Upper lobe of left lung (tissue), 6 donors: ENCODE measurements around the gene ZBTB40. TPM values are rescaled to one million over a fixed set of nuclear protein-coding genes. Genes with fewer than 3 reads are reported as not detected.

Source experiments
- ATAC-seq, 2 donors: fragments of 200-7000 bp; cut with Tn5 transposase; one replicate each; pipeline ENCODE4 v1.9.1; 2022; ENCODE audit warnings: mild to moderate bottlenecking in 2 of 2, moderate library complexity in 2 of 2; ENCODE audit not compliant: low FRiP score in 2 of 2
- DNase-seq, 2 donors: peaks; one replicate each; pipeline ENCODE4 v3.0.0-alpha.2; 2019 to 2020
- H3K27ac ChIP-seq, 4 donors: fragments of 200-600 bp; sonication (generic); one replicate each; pipeline ENCODE4 v1.5.1; 2016 to 2019
- H3K27me3 ChIP-seq, 4 donors: fragments of 200-600 bp; sonication (generic); one replicate each; pipeline ENCODE4 v1.5.1; 2017 to 2019
- H3K36me3 ChIP-seq, 4 donors: fragments of 200-600 bp; sonication (generic); one replicate each; pipeline ENCODE4 v1.5.1; 2016 to 2019
- H3K4me1 ChIP-seq, 4 donors: fragments of 200-600 bp; sonication (generic); one replicate each; pipeline ENCODE4 v1.5.1; 2018 to 2019
- H3K4me3 ChIP-seq, 4 donors: fragments of 200-600 bp; sonication (generic); one replicate each; pipeline ENCODE4 v1.5.1; 2017 to 2019; ENCODE audit warnings: mild to moderate bottlenecking in 2 of 4, moderate library complexity in 1 of 4
- H3K9me3 ChIP-seq, 4 donors: fragments of 200-600 bp; sonication (generic); one replicate each; pipeline ENCODE4 v1.5.1; 2018 to 2019
- CTCF ChIP-seq, 6 experiments: fragments of 450-650 bp in 4 of 6; fragments of 200-600 bp in 2 of 6; sonication (generic) in 2 of 6; IDR thresholded peaks; one replicate each; pipeline ENCODE4 v1.5.1; 2016 to 2019; ENCODE audit warnings: antibody characterized with exemption in 6 of 6
- EP300 ChIP-seq, 4 donors: sonication (generic); formaldehyde crosslinking; IDR thresholded peaks; one replicate each; pipeline ENCODE4 v1.5.1; 2017; ENCODE audit warnings: antibody characterized with exemption in 4 of 4, control low read depth in 2 of 4
- POLR2A ChIP-seq, 4 donors: fragments of 450-650 bp; IDR thresholded peaks; one replicate each; pipeline ENCODE4 v1.5.1; 2016 to 2017; ENCODE audit warnings: antibody characterized with exemption in 4 of 4, mild to moderate bottlenecking in 2 of 4
- POLR2AphosphoS5 ChIP-seq, 2 donors: sonication (generic); formaldehyde crosslinking; IDR thresholded peaks; one replicate each; pipeline ENCODE4 v1.5.1; 2017; ENCODE audit warnings: antibody characterized with exemption in 2 of 2
- WGBS, 2 donors: methylation state at CpG; one replicate each; pipeline ENCODE4 v1.1.5; 2017 to 2018; 5-methylcytosine and 5-hydroxymethylcytosine counted together
- total RNA-seq, 6 donors: library from RNA; depleted of rRNA in 4 of 6; stranded (reverse); fragments of >200 nt in 4 of 6; gene quantifications; one replicate each; pipeline versions ENCODE4 v1.1.0 to v1.2.1, GENCODE V29; 2016 to 2021
- donor health status: DM: no; HTN: no; CAD: no; lungs with moderate emphysema.
- donor health status: DM: no; HTN: yes; CAD: no; lungs with severe emphysema.

ZBTB40 gene
- total RNA-seq, 6 donors from 2014 or later: 18.1 to 62.9 (median 24.1) TPM

DNA sequence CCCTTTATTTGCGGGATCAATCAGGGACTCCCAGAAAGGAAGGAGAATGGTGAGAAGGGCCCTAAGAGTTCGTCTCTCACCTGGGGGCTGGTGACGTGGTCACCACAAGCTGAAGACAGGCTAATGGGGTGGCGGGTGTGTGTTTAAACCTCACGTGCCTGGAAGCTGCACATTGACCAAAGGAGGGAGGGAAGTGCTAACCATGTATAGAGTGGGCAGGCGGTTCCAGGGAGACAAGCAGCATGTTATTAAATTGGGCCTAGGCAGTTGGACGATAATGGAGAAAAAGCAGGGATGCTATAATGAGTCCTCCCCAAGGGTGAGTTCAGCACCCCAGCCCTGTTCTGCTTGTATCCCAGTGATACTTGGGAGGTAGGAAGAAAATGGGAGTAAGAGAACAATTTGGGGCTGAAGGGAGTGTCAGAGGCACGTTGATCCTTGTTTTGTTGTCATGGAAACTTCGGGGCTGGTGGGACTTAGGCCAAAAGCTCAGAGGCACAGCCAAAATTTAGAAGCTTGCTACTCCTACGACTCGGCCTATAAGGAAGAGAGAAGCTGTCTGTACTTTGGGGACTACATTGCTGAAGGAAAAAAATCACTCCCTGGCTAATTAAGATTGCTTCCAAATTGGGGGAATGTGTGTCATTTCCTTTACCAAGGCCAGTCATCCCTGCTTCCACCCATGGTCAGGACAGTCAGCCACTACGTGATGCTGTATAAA is 78.4 kb downstream of the ZBTB40 start:
- peak in 1 of 2 donors; percentile 74 for ATAC-seq
- DNase-seq: no peak

DNA sequence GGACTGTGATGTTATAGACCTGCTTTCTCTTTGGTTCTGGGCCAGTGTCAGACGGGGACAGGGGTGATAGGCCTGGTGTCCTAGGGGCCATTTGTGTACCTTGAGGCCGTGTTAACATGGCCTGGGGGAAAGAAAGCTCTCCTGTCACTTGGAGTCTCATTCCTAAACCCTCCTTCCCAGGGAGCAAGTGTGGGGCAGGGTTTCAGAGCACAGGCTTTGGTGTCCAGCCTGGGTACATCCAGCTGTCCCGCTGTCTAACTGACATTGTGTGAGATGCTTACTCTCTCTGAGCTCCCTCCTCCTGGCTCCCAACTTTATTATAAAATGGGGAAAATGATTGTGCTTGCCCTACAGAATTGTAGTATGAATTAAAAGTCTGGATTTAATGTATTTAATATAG is 79.1 kb downstream of the ZBTB40 start:
- Histone ChIP-seq H3K27me3 (no peaks in the 10 kb centered on the region), H3K4me3 (no peak overlapping the region), H3K4me1 (no peaks in the 10 kb centered on the region), H3K27ac (no peak overlapping the region), H3K36me3 (peaks cover 0 to 39% (median 24%) of the 10 kb centered on the region in 4 donors), H3K9me3 (no peaks in the 10 kb centered on the region)
- WGBS, 2 donors: 70 to 82% methylated on average over 3 of the region's 3 CpGs
- ATAC-seq: peak in 1 of 2 donors; percentile 23
- TF ChIP-seq POLR2AphosphoS5 (IDR thresholded peaks at IDR 0.05) (no peak), POLR2A (IDR thresholded peaks at IDR 0.05) (no peak), EP300 (IDR thresholded peaks at IDR 0.05) (no peak), CTCF (IDR thresholded peaks at IDR 0.05) (no peak)
- DNase-seq: no peak

More for the DNA sequence above, 78.4 kb downstream of the ZBTB40 start:
- WGBS, 2 donors: 76 to 81% methylated on average over 12 of the region's 12 CpGs
- TF ChIP-seq POLR2A (IDR thresholded peaks at IDR 0.05) (no peak), POLR2AphosphoS5 (IDR thresholded peaks at IDR 0.05) (no peak)
- Histone ChIP-seq H3K36me3 (peaks cover 0 to 46% (median 30%) of the 10 kb centered on the region in 4 donors), H3K9me3 (no peaks in the 10 kb centered on the region), H3K4me1 (no peaks in the 10 kb centered on the region), H3K4me3 (no peak overlapping the region), H3K27me3 (no peaks in the 10 kb centered on the region), H3K27ac (no peak overlapping the region)

DNA sequence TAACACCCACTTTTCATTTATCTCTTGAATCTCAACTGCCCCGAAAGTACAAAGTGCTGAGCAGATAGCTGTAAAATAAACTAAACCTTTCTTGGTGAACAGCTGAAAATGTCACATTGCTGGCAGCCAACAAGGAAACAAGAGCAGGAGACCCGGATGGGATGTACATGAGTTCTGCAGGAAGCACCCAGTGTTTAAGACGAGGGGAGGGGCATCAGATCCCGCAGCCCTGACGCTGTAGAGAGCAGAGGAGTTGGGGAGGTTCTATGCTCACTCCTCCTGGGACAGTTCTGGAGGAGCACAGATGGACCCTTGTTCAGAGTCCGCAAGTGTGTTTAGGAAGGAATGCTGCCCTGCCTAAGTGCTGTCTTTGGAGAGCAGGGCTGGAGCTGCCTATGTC is 79.6 kb downstream of the ZBTB40 start:
- H3K27ac ChIP-seq: no peak overlapping the region
- peak in 1 of 2 donors; percentile 28 for ATAC-seq
- H3K36me3 ChIP-seq: peaks cover 0 to 34% (median 18%) of the 10 kb centered on the region in 4 donors

DNA sequence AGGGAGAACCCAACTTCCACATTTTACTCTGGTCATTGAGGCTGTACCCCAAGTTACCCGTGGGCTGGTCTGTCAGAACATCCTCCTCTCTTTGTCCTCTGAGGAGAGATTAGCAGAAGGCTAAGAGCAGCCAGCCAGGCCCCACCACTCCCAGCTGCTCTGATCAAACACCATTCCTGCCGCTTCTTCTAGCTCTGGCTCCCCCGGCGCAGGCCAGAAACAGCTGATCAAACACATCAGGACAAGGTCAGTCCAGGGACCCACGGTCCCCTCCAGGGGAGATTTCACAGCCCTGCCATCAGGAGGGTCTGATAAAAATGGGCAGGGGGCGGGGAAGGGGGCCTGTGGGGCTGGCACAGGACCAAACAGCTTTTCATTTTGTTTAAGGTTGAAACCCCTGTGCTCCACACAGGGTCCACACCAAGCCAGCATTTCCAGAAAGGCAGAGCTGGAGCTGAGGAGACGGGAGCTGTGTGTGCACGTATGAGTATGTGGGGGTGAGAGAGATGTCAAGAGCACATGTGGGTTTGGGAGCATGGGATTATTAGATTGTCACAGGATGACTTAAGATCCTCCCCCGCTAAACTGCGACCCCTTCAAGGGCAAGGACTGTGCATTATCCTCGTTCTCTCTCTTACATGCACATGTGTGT is 81.7 kb downstream of the ZBTB40 start:
- Histone ChIP-seq H3K27ac (no peak overlapping the region), H3K36me3 (peaks cover 0 to 13% (median 5%) of the 10 kb centered on the region in 4 donors), H3K27me3 (no peaks in the 10 kb centered on the region), H3K4me3 (no peak overlapping the region), H3K9me3 (no peaks in the 10 kb centered on the region), H3K4me1 (no peaks in the 10 kb centered on the region)
- WGBS, 2 donors: 81 to 85% methylated on average over 7 to 11 of the region's 11 CpGs
- no peak for ATAC-seq
- TF ChIP-seq POLR2AphosphoS5 (IDR thresholded peaks at IDR 0.05): no peak
- TF ChIP-seq POLR2A (IDR thresholded peaks at IDR 0.05): no peak
- no peak for TF ChIP-seq EP300 (IDR thresholded peaks at IDR 0.05)
- TF ChIP-seq CTCF (IDR thresholded peaks at IDR 0.05): no peak
- no peak for DNase-seq

More for the DNA sequence above, 79.6 kb downstream of the ZBTB40 start:
- Histone ChIP-seq H3K4me1 (no peaks in the 10 kb centered on the region), H3K27me3 (no peaks in the 10 kb centered on the region), H3K4me3 (no peak overlapping the region), H3K9me3 (no peaks in the 10 kb centered on the region)
- no peak for DNase-seq
- TF ChIP-seq EP300 (IDR thresholded peaks at IDR 0.05): no peak
- TF ChIP-seq POLR2A (IDR thresholded peaks at IDR 0.05): no peak
- TF ChIP-seq CTCF (IDR thresholded peaks at IDR 0.05): no peak
- no peak for TF ChIP-seq POLR2AphosphoS5 (IDR thresholded peaks at IDR 0.05)
- 59 to 64% methylated on average over 5 to 6 of the region's 6 CpGs for WGBS, 2 donors

- Histone ChIP-seq H3K27ac (no peak overlapping the region), H3K4me3 (no peak overlapping the region), H3K27me3 (no peaks in the 10 kb centered on the region), H3K4me1 (no peaks in the 10 kb centered on the region), H3K36me3 (no peaks in the 10 kb centered on the region), H3K9me3 (no peaks in the 10 kb centered on the region)
- TF ChIP-seq CTCF (IDR thresholded peaks at IDR 0.05) (no peak), POLR2AphosphoS5 (IDR thresholded peaks at IDR 0.05) (no peak), EP300 (IDR thresholded peaks at IDR 0.05) (no peak), POLR2A (IDR thresholded peaks at IDR 0.05) (no peak)
- WGBS, 2 donors: 95 to 96% methylated on average over 4 of the region's 4 CpGs
- ATAC-seq (no peak), DNase-seq (no peak)
These were observed 83.3 kb downstream of the ZBTB40 start for GRCh38 chr1:22534951-22535350.
